OCI-LY3 (cell line): ENCODE results near the gene USP31.

ENCODE experiments used
- CTCF ChIP-seq: fragments of 200-600, 300-600 bp; sonication (generic); IDR thresholded peaks from 2 replicates; pipeline ENCODE4 v1.5.1; 2014; ENCODE audit warnings: antibody characterized with exemption, low read length, low read depth
- EZH2phosphoT487 ChIP-seq: fragments of 200-600 bp; shearing (Covaris generic); IDR thresholded peaks from 2 replicates; pipeline ENCODE4 v1.6.1; 2018; ENCODE audit warnings: antibody characterized with exemption, mixed run types, low read depth

- TF ChIP-seq CTCF (no peak), EZH2phosphoT487 (no peak)
These were observed 5.9 kb downstream of the USP31 start for GRCh38 chr16:23143391-23143790.
